NCI-H2196 treated with DMSO at 0.1 percent for 48 hours (cell line): ENCODE results near the gene C5orf46.
"Not testable (repeated sequence)": the region's sequence is repeated elsewhere in the genome, so short reads cannot be mapped to it uniquely, and the experiment has no call there.

ENCODE experiments used
- DNase-seq: peaks from one replicate; lab custom pipeline; 2025; ENCODE audit not compliant: unreplicated experiment; lab: John Stamatoyannopoulos, UW

C5orf46 gene

DNA sequence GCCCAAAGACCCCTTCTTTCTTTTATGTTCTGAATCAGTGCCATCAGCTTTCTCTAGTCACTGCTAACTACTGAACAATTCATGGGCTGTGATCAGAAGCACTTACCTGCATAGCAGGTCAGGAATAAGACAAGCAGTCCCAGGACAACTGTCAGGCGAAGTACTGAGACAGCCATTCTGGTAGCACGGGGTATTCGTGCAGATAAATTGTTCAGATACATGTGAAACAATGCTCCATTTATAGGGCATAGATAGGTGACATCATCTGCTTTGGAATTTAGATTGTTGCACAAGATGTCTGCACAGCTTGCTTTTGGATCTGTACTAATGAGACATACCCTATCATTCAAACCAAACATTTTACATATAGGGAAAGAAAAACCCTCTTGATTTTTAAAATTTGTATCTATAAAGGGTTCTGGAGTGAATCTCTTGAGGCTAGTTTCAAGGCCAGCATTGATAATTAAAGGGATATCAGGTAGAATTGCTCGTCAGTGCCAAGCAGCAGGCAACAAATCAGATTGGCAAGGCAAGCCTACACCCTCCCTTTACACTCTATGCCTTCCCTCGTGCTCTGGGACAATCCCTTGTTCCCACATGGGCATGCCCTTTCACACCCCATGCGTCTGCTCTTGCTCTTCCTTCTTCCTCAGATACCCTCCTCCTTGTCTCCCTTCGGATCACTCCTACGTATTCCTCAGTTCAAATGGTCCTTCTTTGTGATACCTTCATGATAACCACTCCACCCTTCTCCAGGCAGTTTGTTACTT lies at the start of gene C5orf46:
C5orf46 (minus strand) TSS at position 213 of the 770 bp plus-strand sequence; CDS start at position 176, 37 bp downstream.
- no peak for DNase-seq

GRCh38 chr5:147954971-147955370 lies 48.6 kb upstream of the C5orf46 start:
- DNase-seq: no peak

DNA sequence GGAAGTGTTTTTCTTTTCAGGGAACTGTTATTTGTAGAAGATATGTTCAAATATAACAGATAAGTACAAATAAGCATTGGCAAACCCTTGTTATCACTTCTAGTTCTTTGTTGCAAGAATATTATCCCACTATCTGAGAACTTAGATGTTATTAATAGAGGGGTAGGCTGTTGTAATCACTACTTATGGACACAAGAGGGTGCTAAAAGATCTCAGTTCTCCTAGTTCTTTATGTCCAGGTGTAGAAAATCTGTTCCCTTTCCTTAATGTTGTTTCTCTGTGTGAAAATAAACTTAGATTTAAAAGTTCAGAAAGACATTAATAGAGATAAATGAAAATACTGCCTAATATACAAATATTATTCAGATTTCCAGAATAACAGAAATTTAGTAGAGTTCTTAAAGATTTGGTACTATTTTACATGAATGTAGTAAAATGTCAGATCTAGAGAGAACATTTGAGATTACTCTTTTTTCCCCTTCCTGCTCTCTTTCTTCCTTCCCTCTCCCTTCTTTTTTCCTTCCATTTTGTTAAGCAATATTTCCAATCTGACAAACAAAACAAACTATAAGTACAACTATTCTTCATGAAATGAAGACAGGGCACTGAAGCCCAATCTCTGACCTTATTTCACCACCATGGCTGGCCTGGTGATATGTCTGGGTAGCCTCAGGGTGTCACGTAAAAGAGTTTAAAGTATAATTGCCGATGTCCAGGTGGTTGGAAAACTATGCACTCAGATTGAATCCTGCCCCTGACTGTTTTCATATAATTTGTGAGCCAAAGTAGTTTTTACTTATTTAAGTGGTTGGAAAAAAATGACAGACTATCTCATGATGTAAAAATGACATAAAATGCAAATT lies 43.6 kb upstream of the C5orf46 start:
- peak; percentile 28 for DNase-seq

- not testable (repeated sequence) for DNase-seq
Observed at GRCh38 chr5:147946658-147947274, 40.4 kb upstream of the C5orf46 start.

DNA sequence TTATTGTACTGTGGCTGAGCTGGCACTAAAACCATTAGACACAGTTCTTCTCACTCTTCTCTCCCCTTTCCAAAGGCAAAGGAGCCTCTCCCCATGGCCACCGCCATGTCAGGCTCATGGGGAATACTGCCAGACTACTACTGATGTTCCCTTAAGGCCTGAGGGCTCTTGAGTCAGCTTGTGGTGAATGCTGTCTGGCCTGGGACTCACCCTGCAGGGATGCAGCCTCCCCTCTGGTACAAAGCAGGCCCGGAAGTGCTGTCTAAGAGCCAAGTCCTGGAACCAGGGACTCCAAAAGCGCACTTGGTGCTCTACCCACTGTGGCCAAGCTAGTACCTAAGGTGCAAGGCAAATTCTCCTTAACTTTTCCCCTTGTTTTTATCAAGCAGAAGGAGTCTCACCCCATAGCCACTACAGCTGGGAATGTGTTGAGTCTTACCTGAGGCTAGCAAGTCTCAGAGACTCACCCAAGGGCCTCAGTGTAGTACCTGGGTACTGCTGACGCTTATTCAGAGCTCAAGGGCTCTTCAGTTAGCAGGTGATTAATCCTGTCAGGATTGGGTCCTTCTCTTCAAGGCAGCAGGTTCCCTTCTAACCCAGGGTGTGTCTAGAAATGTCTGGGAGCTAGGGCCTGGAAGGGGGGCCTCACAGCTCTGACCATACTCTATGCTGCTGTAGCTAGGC lies 33.2 kb upstream of the C5orf46 start:
- no peak for DNase-seq

DNA sequence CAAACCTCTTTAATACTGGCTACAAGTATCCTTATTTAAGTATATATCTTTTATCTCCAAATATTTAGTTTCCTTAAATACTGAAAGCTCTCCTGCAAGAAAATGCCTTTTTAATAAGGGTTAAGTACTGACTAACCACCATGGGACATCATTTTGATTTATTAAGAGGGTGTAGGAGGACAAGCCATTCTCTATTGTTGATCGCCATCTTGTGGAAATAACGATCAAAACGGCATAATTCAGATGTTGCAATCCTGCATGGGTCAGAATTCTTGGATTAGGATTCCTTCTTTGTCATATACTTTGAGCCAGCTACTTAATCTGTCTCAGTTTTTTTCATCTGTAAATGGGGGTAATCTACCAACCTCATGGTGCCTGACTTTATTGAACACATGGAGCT lies 28.7 kb upstream of the C5orf46 start:
- DNase-seq: no peak

GRCh38 chr5:147930769-147931168 lies 24.4 kb upstream of the C5orf46 start:
- no peak for DNase-seq

- no peak for DNase-seq
Observed at GRCh38 chr5:147927901-147928300, 21.6 kb upstream of the C5orf46 start.

GRCh38 chr5:147925020-147925419 lies 18.7 kb upstream of the C5orf46 start:
- no peak for DNase-seq

DNA sequence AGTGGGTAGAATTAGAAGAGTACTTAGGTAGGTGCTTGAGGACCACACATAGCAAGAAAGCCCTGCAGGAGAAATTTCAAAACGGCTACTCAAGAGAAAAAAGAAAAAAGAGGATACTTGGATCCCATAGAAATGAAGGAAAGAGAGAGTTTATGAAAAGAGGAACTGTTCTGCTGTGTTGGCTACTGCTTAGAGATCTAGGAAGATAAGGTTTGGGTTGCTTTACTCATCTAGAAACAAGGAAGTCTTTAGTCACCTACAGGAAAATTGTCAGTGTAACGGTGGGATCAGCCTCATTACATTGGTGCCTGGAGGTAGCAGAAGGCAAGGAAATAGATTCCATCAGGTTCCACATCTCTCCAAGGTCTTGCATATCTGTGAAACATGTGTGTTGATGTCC lies 14.8 kb upstream of the C5orf46 start:
- no peak for DNase-seq

DNA sequence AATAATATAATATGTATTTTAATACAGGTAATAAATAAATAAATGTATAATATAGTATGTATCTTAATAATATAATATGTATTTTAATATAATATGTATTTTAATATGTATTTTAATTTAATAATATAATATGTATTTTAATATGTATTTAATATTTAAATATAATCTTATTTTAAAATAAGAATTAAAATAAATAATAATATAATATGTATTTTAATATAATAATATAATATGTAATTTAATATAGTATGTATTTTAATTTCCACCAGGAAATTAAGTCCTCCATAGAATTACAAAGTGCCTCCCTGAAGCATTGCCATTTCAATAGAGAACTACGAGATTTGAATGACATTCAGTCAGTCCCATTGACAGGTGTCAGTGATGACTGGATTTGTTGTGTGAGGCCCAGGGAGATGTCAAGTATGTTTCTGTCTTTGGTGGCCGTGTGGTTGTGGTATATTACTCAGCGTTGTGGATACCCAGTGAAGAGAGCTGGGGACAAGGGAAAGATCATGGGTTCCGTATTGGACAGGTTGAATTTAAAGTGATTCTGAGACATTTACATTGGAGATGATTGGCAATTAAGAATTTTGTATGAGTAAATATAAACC lies 14.2 kb upstream of the C5orf46 start:
- DNase-seq: no peak

GRCh38 chr5:147918899-147919298 lies 12.6 kb upstream of the C5orf46 start:
- no peak for DNase-seq

DNA sequence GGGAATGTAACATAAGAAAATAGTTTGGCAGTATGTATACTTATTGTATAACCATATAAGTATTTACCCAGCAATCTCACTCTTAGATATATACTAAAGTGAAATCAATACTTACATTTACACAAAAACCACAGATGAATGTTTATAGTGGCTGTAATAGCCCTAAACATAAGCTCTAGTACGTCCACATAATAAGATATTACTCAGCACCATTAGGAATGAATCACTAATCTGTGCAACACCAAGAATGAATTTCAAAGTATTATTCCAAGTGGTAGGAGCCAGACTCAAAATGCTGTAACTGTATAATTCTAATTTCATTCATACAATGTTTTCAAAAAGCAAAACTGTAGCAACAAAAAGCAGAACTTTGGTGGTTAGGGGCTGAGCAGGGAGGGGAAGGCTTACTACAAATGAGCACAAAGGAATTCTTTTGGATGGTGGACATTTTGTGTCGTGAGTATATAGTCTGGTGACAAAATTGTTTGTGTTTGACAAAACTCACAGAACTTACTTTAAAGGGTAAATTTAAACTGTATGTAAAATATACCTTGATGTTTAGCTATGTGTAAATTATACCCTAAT lies 11.9 kb upstream of the C5orf46 start:
- DNase-seq: no peak

DNA sequence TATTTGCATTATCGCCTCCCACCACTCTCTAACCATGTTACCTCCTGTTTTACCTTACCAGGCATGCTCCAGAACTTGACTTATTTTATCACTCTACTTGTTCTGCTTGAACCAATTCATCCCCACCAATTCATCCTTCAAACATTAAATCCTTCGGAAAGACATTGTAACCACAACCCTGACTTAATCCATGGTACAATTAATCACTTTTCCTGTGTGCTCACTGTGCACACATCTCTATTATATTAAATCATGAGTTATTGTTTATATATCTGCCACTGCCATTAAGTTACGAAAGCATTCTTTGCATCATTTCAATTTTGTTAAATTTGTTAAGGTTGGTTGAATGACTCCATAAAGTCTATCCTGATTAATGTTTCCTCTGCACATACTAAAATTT lies 7.4 kb upstream of the C5orf46 start:
- no peak for DNase-seq

GRCh38 chr5:147912011-147912410 lies 5.7 kb upstream of the C5orf46 start:
- no peak for DNase-seq

- DNase-seq: no peak
Observed at GRCh38 chr5:147911427-147911826, 5.1 kb upstream of the C5orf46 start.

- DNase-seq: no peak
Observed at GRCh38 chr5:147904110-147904509, 2.2 kb downstream of the C5orf46 start.

DNA sequence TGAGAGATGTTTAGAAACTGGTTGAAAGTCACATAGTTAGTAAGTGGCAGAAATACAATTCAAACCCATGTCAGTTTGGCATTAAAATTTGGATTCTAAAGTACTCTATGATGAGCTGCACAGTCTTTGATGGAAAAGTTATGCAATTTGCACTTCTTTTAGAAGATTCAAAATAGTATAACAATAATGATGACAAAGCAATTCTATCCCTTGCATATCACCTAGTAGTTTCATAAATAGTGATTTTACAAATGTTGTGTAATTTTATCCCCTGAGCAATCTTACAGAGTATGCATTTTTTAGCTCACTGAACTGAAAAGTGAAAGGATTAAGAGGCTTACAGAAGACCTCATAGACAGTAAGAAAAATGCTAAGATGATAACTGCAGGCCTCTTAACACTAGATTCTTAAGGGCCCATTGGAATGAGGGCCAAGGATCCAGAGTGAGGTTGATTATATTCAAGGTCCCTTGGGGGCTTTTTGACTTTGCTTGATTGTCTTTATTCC lies 3.7 kb downstream of the C5orf46 start:
- DNase-seq: no peak

DNA sequence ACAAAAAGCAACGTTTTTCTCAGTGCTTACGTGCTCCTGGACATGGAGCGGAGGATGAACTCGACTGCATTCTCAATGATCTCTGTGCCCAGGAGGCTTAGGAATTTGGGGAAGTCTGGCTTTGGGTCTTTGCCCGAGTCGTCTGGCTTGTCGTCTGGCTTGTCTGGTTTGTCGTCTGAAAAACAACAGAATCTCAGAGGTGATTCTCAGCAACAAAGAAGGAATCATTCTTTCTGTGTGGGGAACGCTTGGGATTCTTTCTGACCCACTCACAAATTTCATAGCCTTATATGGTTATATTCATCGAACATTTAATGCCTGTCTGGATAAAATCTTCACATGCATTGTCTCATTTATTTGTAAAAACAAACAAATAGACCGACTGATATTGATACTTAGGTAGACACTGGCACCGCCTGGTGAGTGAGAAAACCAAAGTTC lies 4.7 kb downstream of the C5orf46 start:
- no peak for DNase-seq

- DNase-seq: no peak
Observed at GRCh38 chr5:147898875-147899401, 7.4 kb downstream of the C5orf46 start.
